Measurements from ENCODE around the gene FRMPD4. TPM values are rescaled to one million over a fixed set of nuclear protein-coding genes. Genes with fewer than 3 reads are reported as not detected.

The FRMPD4 gene
- total and polyA plus RNA-seq, 12 donors, result under 0.01 to 0.06 (median 0.02) TPM; not detected in 7

- 59 to 83% (median 74%) methylated on average over 2 of the region's 2 CpGs for WGBS, 4 donors
- Histone ChIP-seq H3K27me3 (peaks cover 6% of the 10 kb centered on the region), H3K27ac (no peak overlapping the region), H3K4me1 (replicated peaks in 1 of 2) (no peaks in the 10 kb centered on the region), H3K9me3 (replicated peaks in 1 of 3) (no peaks in the 10 kb centered on the region), H3K36me3 (replicated peaks in 1 of 2) (no peaks in the 10 kb centered on the region), H3K4me3 (no peak overlapping the region)
- TF ChIP-seq POLR2A (IDR thresholded peaks at IDR 0.05) (no peak), CTCF (IDR thresholded peaks at IDR 0.05) (no peak)
- intact Hi-C loops (cut with DNase I), result no loop called here
- DNase-seq, result no peak
These were observed 322.7 kb downstream of the FRMPD4 start for GRCh38 chrX:12460929-12461328.

GRCh38 chrX:12463052-12463451 lies 324.8 kb downstream of the FRMPD4 start:
- H3K4me1 ChIP-seq (replicated peaks in 1 of 2), result no peaks in the 10 kb centered on the region
- H3K36me3 ChIP-seq (replicated peaks in 1 of 2), result no peaks in the 10 kb centered on the region
- no peak overlapping the region for H3K27ac ChIP-seq
- 67 to 95% (median 83%) methylated on average over 2 of the region's 2 CpGs for WGBS, 4 donors
- DNase-seq, result no peak
- TF ChIP-seq POLR2A (IDR thresholded peaks at IDR 0.05) (no peak), CTCF (IDR thresholded peaks at IDR 0.05) (no peak)
- H3K4me3 ChIP-seq, result no peak overlapping the region
- intact Hi-C loops (cut with DNase I), result no loop called here
- no peaks in the 10 kb centered on the region for H3K9me3 ChIP-seq (replicated peaks in 1 of 3)
- H3K27me3 ChIP-seq, result peaks cover 6% of the 10 kb centered on the region

GRCh38 chrX:12463873-12464272 lies 325.6 kb downstream of the FRMPD4 start:
- Histone ChIP-seq H3K4me1 (replicated peaks in 1 of 2) (no peaks in the 10 kb centered on the region), H3K4me3 (no peak overlapping the region), H3K27ac (no peak overlapping the region), H3K9me3 (replicated peaks in 1 of 3) (no peaks in the 10 kb centered on the region), H3K36me3 (replicated peaks in 1 of 2) (no peaks in the 10 kb centered on the region), H3K27me3 (peaks cover 6% of the 10 kb centered on the region)
- TF ChIP-seq CTCF (IDR thresholded peaks at IDR 0.05) (no peak), POLR2A (IDR thresholded peaks at IDR 0.05) (no peak)
- WGBS, 4 donors, result 68 to 82% (median 80%) methylated on average over 1 to 2 of the region's 2 CpGs
- DNase-seq, result no peak
- intact Hi-C loops (cut with DNase I), result no loop called here

- no peak for DNase-seq
- H3K9me3 ChIP-seq (replicated peaks in 1 of 3), result no peaks in the 10 kb centered on the region
- TF ChIP-seq CTCF (IDR thresholded peaks at IDR 0.05) (no peak), POLR2A (IDR thresholded peaks at IDR 0.05) (no peak)
- 55 to 80% (median 69%) methylated on average over 1 of the region's 1 CpG for WGBS, 4 donors
- no peaks in the 10 kb centered on the region for H3K4me1 ChIP-seq (replicated peaks in 1 of 2)
- intact Hi-C loops (cut with DNase I), result no loop called here
- H3K4me3 ChIP-seq, result no peak overlapping the region
- peaks cover 12% of the 10 kb centered on the region for H3K27me3 ChIP-seq
- no peaks in the 10 kb centered on the region for H3K36me3 ChIP-seq (replicated peaks in 1 of 2)
- no peak overlapping the region for H3K27ac ChIP-seq
These were observed 329.0 kb downstream of the FRMPD4 start for GRCh38 chrX:12467321-12467720.

Measured in adrenal gland (tissue), 12 donors.